HL-60 (cell line): Measurements from ENCODE around the gene KDELR3.

Experiments
- DNase-seq, 2 experiments: peaks; one replicate each; pipeline ENCODE4 v3.0.0-alpha.2; 2010 to 2020; ENCODE audit warnings: low read depth in 1 of 2, low spot score in 1 of 2
- H3K27ac ChIP-seq: fragments of 250-450 bp; sonication (Bioruptor Pico); replicated peaks from 2 replicates; pipeline ENCODE4 v1.5.1; 2020; ENCODE audit warnings: mild to moderate bottlenecking, moderate library complexity
- H3K27me3 ChIP-seq: fragments of 250-450 bp; sonication (Bioruptor Pico); 2 replicates; pipeline ENCODE4 v1.5.1; 2021; ENCODE audit warnings: mild to moderate bottlenecking, moderate library complexity; ENCODE audit not compliant: insufficient read depth, poor library complexity, severe bottlenecking
- H3K4me3 ChIP-seq: replicated peaks from 2 replicates; pipeline ENCODE4 v1.5.1; 2011; ENCODE audit warnings: mild to moderate bottlenecking, control low read depth, low read length; ENCODE audit not compliant: insufficient read depth
- GABPA ChIP-seq: IDR thresholded peaks from 2 replicates; pipeline ENCODE4 v1.6.1; 2012; ENCODE audit warnings: low read depth
- POLR2AphosphoS5 ChIP-seq: IDR thresholded peaks from 2 replicates; pipeline ENCODE4 v1.6.1; 2012; ENCODE audit warnings: low read depth
- REST ChIP-seq: IDR thresholded peaks from 2 replicates; pipeline ENCODE4 v1.6.1; 2012; ENCODE audit warnings: low read depth; ENCODE audit not compliant: insufficient replicate concordance
- SPI1 ChIP-seq: IDR thresholded peaks from 2 replicates; pipeline ENCODE4 v1.6.1; 2012; ENCODE audit warnings: low read depth, mild to moderate bottlenecking, borderline replicate concordance
- TF ChIP-seq, protein P1 (sequence below): IDR thresholded peaks from one replicate; pipeline ENCODE4 v1.5.1; 2011; ENCODE audit warnings: low read length, control low read depth, inconsistent platforms; ENCODE audit not compliant: insufficient read depth

KDELR3 gene

GRCh38 chr22:38420734-38421133 lies 47.2 kb upstream of the KDELR3 start:
- Histone ChIP-seq H3K27me3 (no peaks in the 10 kb centered on the region), H3K4me3 (no peak overlapping the region), H3K27ac (no peak overlapping the region)
- TF ChIP-seq POLR2AphosphoS5 (no peak), SPI1 (no peak), REST (no peak), GABPA (no peak)
- TF ChIP-seq, protein P1, sequence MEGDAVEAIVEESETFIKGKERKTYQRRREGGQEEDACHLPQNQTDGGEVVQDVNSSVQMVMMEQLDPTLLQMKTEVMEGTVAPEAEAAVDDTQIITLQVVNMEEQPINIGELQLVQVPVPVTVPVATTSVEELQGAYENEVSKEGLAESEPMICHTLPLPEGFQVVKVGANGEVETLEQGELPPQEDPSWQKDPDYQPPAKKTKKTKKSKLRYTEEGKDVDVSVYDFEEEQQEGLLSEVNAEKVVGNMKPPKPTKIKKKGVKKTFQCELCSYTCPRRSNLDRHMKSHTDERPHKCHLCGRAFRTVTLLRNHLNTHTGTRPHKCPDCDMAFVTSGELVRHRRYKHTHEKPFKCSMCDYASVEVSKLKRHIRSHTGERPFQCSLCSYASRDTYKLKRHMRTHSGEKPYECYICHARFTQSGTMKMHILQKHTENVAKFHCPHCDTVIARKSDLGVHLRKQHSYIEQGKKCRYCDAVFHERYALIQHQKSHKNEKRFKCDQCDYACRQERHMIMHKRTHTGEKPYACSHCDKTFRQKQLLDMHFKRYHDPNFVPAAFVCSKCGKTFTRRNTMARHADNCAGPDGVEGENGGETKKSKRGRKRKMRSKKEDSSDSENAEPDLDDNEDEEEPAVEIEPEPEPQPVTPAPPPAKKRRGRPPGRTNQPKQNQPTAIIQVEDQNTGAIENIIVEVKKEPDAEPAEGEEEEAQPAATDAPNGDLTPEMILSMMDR: no peak
- no peak for DNase-seq

GRCh38 chr22:38422611-38423511 lies 45.0 kb upstream of the KDELR3 start:
- Histone ChIP-seq H3K27me3 (no peaks in the 10 kb centered on the region), H3K4me3 (no peak overlapping the region), H3K27ac (no peak overlapping the region)
- TF ChIP-seq SPI1 (peak; percentile 31; the same call in 1 of the 2 replicates), GABPA (no peak)
- DNase-seq: no peak

- Histone ChIP-seq H3K27me3 (no peaks in the 10 kb centered on the region), H3K4me3 (no peak overlapping the region), H3K27ac (no peak overlapping the region)
- peak in 1 of 2 experiments; percentile 35 for DNase-seq
- no peak for TF ChIP-seq SPI1
- no peak for TF ChIP-seq GABPA
- no peak for TF ChIP-seq POLR2AphosphoS5
- TF ChIP-seq, protein P1: no peak
- no peak for TF ChIP-seq REST
These were observed 44.1 kb upstream of the KDELR3 start for GRCh38 chr22:38423512-38424503.
